ENCODE measurements around the gene GULP1. TPM values are rescaled to one million over a fixed set of nuclear protein-coding genes. Genes with fewer than 3 reads are reported as not detected.

Gene GULP1
- total RNA-seq, 1 donor from 2014 or later: 57.2 TPM

GRCh38 chr2:188515918-188516317 is 224.2 kb downstream of the GULP1 start:
- Histone ChIP-seq H3K27ac (no peak overlapping the region), H3K4me3 (no peak overlapping the region), H3K27me3 (no peaks in the 10 kb centered on the region), H3K4me1 (peaks cover 5% of the 10 kb centered on the region), H3K36me3 (no peaks in the 10 kb centered on the region), H3K9me3 (no peaks in the 10 kb centered on the region)
- DNase-seq (ENCODE audit: extremely low spot score in 2 of 2): no peak
- TF ChIP-seq POLR2AphosphoS5 (IDR thresholded peaks at IDR 0.05; ENCODE audit: insufficient read depth in 1 of 2, low read depth in 1 of 2) (no peak), CTCF (IDR thresholded peaks at IDR 0.05) (no peak), POLR2A (IDR thresholded peaks at IDR 0.05) (no peak)
- intact Hi-C loops (cut with DNase I): loop anchor here (5.0 to 10.0 kb wide), 2 partner anchors 896 to 931 kb away; no protein-coding TSS in a partner anchor

- Histone ChIP-seq H3K36me3 (no peaks in the 10 kb centered on the region), H3K9me3 (no peaks in the 10 kb centered on the region), H3K4me1 (peaks cover 5% of the 10 kb centered on the region), H3K27me3 (no peaks in the 10 kb centered on the region), H3K27ac (no peak overlapping the region), H3K4me3 (no peak overlapping the region)
- DNase-seq (ENCODE audit: extremely low spot score in 2 of 2): no peak
- intact Hi-C loops (cut with DNase I): loop anchor here (5.0 to 10.0 kb wide), 2 partner anchors 895 to 933 kb away; no protein-coding TSS in a partner anchor
- TF ChIP-seq POLR2A (IDR thresholded peaks at IDR 0.05): no peak
- no peak for TF ChIP-seq POLR2AphosphoS5 (IDR thresholded peaks at IDR 0.05; ENCODE audit: insufficient read depth in 1 of 2, low read depth in 1 of 2)
- no peak for TF ChIP-seq CTCF (IDR thresholded peaks at IDR 0.05)
These were observed 226.0 kb downstream of the GULP1 start for GRCh38 chr2:188517549-188518215.

- no peaks in the 10 kb centered on the region for H3K36me3 ChIP-seq
- peaks cover 5% of the 10 kb centered on the region for H3K4me1 ChIP-seq
- H3K9me3 ChIP-seq: no peaks in the 10 kb centered on the region
- no peak overlapping the region for H3K4me3 ChIP-seq
- intact Hi-C loops (cut with DNase I): loop anchor here (5.0 to 10.0 kb wide), 2 partner anchors 894 to 934 kb away; no protein-coding TSS in a partner anchor
- DNase-seq (ENCODE audit: extremely low spot score in 2 of 2): no peak
- no peak for TF ChIP-seq CTCF (IDR thresholded peaks at IDR 0.05)
- no peaks in the 10 kb centered on the region for H3K27me3 ChIP-seq
- H3K27ac ChIP-seq: no peak overlapping the region
These were observed 226.7 kb downstream of the GULP1 start for GRCh38 chr2:188518381-188518780.

GRCh38 chr2:188519136-188519535 is 227.5 kb downstream of the GULP1 start:
- no peaks in the 10 kb centered on the region for H3K36me3 ChIP-seq
- H3K27ac ChIP-seq: no peak overlapping the region
- peaks cover 5% of the 10 kb centered on the region for H3K4me1 ChIP-seq
- no peak overlapping the region for H3K4me3 ChIP-seq
- H3K27me3 ChIP-seq: no peaks in the 10 kb centered on the region
- no peaks in the 10 kb centered on the region for H3K9me3 ChIP-seq
- TF ChIP-seq CTCF (IDR thresholded peaks at IDR 0.05): no peak
- no peak for TF ChIP-seq POLR2A (IDR thresholded peaks at IDR 0.05)
- no peak for TF ChIP-seq POLR2AphosphoS5 (IDR thresholded peaks at IDR 0.05; ENCODE audit: insufficient read depth in 1 of 2, low read depth in 1 of 2)
- intact Hi-C loops (cut with DNase I): loop anchor here (5.0 to 10.0 kb wide), 2 partner anchors 893 to 934 kb away; no protein-coding TSS in a partner anchor
- no peak for DNase-seq (ENCODE audit: extremely low spot score in 2 of 2)

GRCh38 chr2:188522517-188522916 is 230.8 kb downstream of the GULP1 start:
- H3K4me1 ChIP-seq: peaks cover 11% of the 10 kb centered on the region
- no peaks in the 10 kb centered on the region for H3K27me3 ChIP-seq
- no peak for TF ChIP-seq POLR2A (IDR thresholded peaks at IDR 0.05)
- no peak for TF ChIP-seq CTCF (IDR thresholded peaks at IDR 0.05)
- TF ChIP-seq POLR2AphosphoS5 (IDR thresholded peaks at IDR 0.05; ENCODE audit: insufficient read depth in 1 of 2, low read depth in 1 of 2): no peak
- intact Hi-C loops (cut with DNase I): no loop called here
- H3K9me3 ChIP-seq: no peaks in the 10 kb centered on the region
- DNase-seq (ENCODE audit: extremely low spot score in 2 of 2): no peak
- H3K4me3 ChIP-seq: no peak overlapping the region
- no peak overlapping the region for H3K27ac ChIP-seq
- H3K36me3 ChIP-seq: no peaks in the 10 kb centered on the region

All from vagina (tissue), 2 donors.